Measurements from ENCODE around the gene PNRC1.
"Not testable (repeated sequence)": the region's sequence is repeated elsewhere in the genome, so short reads cannot be mapped to it uniquely, and the experiment has no call there.

Gene PNRC1

DNA sequence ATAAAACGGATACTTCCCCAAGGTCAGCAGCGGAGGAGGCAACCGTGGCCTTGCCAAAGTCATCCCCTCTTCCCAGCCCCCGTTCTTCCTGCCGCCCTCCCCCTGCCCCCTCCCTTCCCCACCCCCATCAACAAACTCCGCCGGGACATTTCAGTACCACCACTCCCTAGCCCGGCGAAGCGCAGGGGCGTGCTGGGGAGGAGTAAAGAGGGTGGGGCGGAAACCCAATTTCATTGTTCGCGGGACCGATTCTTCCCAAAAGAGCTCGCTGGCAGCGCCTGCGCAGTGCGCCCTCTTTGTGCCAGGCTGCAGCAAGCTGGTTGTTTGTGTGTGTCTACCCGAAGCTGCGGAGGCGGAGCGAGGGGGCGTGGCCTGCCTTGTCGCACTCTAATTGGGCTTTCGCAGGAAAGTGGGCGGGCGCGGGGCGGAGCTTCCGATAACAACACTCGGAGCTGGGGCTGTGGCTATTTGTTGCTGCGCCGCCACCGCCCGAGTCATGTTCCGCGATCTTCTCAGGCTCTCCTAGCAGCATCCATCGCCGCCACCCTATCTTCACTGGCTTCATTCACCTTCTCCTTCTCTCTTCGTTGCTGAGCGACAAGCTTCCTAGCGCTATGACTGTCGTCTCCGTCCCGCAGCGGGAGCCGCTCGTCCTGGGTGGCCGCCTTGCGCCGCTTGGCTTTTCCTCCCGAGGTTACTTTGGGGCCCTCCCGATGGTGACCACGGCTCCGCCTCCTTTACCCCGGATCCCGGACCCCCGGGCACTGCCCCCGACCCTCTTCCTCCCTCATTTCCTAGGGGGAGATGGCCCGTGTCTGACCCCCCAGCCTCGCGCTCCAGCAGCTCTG lies at the start of gene PNRC1:
TSS of gene PNRC1 (plus strand) at position 471 of the 848 bp plus-strand sequence. CDS start at position 615, 144 bp downstream.
- peak; percentile 100 for DNase-seq (ENCODE audit: low read depth, low spot score)

DNA sequence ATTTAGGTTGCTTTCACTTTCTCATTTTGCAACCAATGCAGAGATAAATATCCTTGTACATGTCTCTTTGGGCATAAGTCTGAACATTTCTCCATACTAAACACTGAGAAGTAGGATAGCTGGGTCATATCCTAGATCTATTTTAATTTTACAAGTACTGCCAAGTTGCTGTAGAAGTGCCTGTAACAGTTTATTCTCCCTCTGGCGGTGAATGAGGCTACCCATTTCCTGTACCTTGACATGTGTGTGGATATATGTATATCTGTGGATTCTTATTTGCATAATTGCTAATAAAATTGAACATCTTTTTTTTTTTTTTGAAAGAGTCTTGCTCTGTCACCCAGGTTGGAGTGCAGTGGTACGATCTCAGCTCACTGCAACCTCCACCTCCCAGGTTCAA lies 48.0 kb upstream of the PNRC1 start:
- no peak for DNase-seq (ENCODE audit: low read depth, low spot score)

DNA sequence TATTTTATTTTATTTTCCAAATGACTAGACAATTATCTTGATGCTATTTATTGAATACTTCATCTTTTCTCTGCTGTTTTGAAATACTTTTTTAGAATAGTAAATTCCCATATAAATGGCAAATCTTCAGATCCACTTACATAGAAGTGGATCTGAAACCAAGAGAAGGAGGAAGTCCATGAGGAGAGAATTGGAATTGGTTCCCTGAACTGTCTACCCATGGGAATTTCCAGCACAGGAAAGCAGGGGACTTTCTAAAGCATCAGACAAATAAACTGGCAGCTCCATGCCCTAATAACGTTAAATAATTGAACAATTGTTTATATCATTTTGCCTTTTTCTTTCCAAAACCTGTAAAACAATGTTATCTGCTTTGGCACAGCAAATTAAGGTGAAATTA lies 47.1 kb upstream of the PNRC1 start:
- no peak for DNase-seq (ENCODE audit: low read depth, low spot score)

DNA sequence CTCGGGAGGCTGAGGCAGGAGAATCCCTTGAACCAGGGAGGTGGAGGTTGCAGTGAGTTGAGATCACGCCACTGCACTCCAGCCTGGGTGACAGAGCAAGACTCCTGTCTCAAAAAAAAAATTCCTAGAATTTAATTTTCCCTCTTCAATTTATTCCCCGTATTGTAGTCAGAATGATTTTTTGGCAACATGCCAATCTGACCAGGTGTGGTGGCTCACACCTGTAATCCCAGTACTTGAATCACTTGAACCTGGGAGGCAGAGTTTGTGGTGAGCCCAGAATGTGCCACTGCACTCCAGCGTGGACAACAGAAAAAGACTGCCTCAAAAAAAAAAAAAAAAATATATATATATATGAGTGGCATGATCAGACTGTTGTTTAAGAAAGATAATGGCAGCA lies 46.4 kb upstream of the PNRC1 start:
- not testable (repeated sequence) for DNase-seq (ENCODE audit: low read depth, low spot score)

DNA sequence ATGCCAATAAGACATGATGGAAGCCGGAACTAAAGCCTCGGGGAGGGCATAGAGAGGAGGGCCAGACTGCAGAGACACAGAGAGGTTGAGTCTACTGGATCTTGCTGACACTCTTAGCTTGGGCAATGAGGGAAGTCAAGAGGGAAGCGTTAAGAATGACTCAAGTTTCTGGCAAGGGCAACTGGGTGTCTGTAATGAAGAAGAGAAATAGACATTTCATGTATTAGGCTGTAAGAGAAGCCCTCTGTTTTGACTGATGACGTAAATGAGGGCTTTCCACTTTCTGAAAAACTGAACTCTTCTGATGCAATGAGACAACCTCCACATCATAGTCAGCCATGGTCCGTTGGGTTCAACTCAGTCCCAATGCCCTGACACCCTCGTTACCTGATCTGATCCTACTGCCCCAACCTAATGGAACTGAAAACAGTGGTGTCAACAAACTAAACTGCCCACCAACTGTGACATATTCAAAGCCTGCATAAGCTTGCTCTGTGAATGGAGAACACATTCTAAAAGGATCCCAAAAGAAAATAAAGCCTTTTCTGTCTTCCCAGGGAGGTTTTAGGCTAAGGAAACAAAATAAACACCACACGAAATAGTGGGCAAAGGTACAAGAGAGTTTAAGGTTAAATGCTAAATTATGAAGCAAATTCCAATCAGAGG lies 45.8 kb upstream of the PNRC1 start:
- DNase-seq (ENCODE audit: low read depth, low spot score), result peak; percentile 20

DNA sequence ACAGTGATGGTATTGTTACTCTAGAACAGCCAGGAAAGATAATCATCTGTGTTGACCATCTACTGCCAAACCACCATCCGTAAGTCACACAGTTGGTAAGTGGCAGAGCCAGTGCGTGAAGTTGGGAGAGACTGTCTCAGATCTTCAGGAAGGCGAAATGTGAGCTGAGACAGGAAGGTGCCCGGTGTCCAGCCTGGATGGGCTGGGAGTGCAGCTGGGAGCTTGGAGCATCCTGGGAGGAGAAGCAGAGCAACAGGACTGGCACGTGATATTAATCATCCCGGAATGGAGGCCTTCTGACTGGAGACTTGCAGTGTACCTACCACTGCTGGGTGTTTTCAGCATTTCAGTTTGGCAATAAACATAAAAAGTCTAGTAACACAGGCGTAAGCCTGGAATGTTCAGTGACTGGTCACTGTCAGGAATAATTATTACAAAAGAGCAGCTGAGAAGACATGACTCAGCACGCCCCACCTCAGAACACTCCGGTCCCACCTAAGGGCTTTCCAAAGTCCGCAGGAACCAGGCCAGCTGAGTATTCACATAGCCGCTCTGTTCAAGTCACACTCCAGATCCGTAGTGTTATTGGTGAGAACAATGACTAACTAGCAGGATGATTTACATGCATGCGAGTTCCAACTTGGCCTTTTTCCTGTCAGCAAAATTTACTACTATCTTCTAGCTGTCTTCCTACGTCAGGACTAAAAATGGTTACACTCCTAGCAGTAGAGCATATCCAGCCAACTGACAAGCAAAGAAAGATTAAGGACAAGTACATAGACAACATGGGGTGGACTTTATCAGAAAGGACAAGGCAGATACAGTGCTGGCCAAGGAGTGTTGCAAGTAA lies 45.1 kb upstream of the PNRC1 start:
- DNase-seq (ENCODE audit: low read depth, low spot score), result peak; percentile 81

DNA sequence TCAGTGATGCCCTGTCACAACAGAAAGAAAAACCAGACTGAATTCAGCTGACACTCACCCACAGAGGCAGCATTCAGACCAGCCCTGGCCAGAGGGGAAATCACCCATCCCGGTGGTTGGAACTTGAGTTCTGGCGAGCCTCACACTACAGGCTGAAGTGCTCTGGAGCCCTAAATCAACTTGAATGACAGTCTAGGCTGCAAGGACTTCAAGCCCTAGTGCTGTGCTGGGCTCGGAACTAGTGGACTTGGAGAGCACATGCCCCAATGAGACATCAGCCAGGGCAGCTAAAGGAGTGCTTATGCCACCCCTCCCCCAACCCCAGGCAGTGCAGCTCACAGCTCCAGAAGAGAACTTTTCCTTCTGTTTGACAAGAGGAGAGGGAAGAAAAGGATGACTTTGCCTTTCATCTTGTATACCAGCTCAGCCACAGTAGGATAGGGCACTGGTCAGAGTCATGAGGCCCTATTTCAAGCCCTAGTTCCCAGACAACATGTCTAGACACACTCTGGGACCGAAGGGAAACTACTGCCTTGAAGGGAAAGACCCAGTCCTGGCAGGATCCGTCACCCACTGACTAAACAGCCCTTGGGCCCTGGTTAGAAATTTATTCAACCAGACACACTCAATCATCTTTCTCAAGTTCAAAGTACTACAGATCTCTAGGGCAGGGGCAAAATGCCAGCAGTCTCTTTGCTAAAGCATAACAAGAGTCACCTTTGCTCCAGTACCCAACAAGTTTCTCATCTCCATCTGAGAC lies 43.2 kb upstream of the PNRC1 start:
- peak; percentile 13 for DNase-seq (ENCODE audit: low read depth, low spot score)

DNA sequence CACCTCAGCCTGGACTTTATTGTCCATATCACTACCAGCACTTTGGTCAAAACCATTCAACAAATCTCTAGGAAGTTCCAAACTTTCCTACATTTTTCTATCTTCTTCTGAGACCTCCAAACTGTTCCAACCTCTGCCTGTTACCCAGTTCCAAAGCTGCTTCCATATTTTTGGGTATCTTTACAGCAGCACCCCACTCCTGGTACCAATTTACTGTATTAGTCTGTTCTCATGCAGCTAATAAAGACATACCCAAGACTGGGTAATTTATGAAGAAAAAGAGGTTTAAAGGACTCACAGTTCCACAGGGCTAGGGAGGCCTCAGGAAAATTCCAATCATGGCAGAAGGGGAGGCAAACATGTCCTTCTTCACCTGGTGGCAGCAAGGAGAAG lies 42.7 kb upstream of the PNRC1 start:
- DNase-seq (ENCODE audit: low read depth, low spot score), result not testable (repeated sequence)

DNA sequence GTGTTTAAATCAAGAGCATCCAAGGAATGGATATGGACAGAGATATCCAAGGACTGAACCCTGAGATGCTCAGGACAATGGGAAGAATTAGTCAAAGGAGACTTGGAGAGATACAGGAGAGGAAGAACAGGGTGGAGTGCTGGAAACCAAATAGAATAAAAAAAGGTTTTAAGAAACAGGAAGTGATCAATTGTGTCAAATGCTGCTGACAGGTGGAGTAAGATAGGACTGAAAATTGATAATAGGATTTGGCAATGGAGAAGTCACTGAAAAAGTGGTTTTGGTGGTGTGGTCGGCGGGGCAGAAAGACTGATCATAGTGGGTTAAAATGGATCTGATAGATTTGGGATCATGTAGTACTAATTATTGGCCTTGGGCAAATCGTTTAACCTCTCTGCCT lies 37.9 kb upstream of the PNRC1 start:
- no peak for DNase-seq (ENCODE audit: low read depth, low spot score)

DNA sequence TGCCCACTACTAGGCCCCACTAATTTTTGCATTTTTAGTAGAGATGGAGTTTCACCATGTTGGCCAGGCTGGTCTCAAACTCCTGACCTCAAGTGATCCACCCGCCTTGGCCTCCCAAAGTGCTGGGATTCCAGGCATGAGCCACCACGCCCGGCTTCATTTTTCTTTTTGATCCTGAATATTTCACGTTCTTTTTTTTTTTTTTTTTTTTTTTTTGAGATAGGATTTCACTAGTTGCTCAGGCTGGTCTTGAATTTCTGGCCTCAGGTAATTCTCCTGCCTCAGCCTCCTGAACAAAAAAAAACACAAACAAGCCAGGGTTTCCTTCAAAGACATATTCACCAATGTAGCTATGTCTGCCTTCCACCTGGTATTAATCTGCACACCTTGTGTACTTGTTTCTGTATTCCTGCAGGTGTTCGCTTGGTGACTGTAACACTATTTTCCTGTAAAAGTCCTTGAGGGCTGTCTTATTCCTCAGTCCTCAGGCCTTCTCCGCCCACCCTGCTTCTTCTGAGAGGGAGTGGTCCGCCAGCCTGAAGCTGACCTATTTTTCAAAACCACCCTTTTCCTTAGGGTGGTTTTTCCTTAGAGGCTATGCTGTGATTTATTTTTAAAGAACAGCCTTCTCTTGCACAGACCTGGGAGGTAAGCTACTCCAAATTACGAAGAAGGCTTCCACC lies 36.1 kb upstream of the PNRC1 start:
- no peak for DNase-seq (ENCODE audit: low read depth, low spot score)

DNA sequence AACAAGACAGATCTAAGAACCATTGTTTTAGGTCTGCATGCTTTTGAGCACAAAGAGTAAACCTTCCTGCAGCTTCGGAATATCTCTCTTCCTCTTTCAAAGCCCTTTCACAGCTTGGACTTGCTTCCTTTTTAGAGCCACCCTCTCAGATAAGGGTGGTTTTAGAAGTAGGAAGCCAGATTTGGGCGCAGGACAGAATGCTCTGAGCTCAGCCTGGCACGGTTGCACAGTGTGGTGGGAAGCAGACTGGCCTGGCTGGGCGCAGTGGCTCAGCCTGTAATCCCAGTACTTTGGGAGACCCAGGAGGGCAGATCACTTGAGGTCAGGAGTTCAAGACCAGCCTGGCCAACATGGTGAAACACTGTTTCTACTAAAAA lies 35.6 kb upstream of the PNRC1 start:
- no peak for DNase-seq (ENCODE audit: low read depth, low spot score)

DNA sequence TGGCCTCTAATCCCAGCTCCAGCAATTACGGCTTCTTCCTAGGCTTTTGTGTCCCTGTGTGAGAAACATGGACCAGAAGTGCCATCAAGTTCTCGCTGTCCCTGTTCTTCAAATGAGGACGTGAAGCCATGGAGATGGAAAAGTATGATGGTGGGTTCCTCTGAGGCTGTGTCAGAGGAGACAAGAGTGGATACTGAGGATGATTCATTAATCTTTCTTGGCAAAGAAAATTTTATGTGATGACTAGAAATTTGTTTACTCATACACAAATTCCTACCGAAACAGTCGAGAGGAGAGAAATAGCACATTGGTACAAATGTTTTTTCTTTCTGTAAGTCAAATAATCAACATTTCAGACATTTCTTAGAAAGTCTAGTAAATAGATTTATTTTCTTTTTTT lies 35.0 kb upstream of the PNRC1 start:
- DNase-seq (ENCODE audit: low read depth, low spot score), result no peak

DNA sequence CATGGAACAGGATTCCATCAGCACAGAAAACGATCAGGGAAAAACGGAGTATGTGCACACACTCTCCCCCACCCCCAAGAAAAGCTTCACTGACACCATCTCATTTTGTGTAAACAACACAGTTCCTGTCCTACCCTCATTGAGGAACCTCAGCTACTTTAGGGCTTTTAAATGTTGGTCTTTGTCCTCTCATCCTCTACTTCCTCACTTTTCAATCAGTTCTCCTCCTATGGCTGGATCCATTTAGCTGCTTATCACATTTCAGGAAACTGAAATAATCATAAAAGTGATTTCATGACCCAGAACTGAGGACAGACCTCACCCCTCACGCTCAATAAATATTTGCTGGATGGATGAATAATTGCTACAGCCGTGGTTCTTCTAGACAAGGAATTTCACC lies 33.1 kb upstream of the PNRC1 start:
- DNase-seq (ENCODE audit: low read depth, low spot score), result no peak

DNA sequence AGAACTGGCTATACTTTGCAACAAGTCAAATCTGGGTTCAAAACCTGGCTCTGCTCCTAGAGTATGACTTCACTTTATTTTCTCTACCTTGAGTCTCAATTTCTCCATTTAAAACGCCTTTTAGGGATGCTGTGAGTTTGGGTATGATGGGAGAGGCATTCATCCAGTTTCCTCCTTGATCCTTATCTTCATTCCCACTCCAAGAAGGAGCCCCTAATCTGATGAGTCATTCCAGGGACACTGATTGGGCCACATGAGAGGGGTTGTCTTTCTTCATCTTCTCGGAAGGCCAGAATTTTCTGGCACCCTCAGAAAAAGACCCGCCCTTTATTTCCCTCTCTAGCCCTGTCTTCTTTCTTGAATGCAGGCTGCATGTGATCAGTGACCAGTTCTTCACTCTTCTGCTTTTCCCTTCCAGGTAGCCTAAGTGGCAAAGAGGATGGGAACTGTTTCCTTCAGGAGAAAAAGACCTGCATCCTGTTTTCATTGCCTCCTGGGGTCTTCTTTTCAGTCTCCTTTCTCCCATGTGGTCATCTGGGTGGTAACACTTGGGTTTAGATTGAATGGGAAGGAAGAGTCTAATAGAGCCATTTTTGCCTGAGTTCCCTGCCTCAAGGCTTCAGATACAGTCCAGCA lies 32.1 kb upstream of the PNRC1 start:
- DNase-seq (ENCODE audit: low read depth, low spot score), result no peak

DNA sequence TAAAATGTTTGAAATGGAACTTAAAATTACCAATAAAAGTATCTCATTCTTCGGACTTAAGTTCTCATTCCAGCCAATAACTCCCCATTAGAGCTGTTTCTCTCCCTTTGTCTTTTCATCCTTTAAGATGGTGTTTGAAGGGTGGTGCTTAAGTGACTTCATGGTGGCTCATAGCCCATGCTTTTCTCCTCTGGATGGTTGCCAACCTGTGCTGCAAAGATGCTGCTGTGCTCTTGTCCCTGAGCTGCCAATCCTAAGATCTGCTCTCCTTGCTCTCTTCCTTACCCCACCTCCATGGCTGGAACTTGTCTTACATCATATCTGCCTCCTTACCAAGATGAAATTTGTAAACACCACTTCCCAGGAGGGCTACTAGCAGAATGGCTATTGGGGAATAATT lies 31.6 kb upstream of the PNRC1 start:
- DNase-seq (ENCODE audit: low read depth, low spot score), result no peak

DNA sequence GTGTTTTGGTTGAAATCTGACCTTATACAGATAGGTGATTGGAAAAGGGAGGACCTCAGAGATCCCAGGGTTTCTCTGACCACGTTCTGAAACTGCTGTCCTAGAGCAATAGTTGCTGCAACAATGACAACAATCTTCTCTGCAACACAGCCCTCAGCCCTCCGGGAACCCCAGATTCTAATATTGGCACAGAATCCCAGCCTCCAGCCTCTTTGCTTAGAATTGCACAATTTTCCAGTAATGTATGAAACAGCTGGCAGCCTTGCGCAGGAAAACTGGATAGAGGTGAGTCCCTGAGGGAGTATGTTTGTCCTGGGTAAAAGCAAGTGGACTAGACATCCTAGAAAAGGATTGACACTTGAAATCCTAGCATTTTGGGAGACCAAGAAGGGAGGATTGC lies 30.4 kb upstream of the PNRC1 start:
- DNase-seq (ENCODE audit: low read depth, low spot score), result no peak

DNA sequence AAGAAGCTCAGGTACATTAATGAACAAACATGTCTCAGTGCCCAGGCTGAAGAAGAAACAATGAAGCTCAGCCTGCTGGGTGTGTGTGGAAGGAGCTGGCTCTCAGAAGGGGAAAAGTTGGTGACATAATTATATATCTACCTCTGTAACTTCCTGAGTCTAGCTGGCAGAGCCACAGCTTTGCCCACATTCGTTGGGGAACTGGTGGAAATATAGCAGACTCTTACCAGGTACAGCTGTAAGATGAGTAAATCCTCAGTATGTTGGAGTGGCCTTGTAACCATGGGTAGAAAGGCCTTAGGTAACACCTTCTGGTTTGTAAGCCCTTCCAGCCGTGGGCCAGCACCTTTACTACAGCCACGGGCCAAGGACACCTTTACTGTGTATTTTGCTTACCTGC lies 29.9 kb upstream of the PNRC1 start:
- no peak for DNase-seq (ENCODE audit: low read depth, low spot score)

DNA sequence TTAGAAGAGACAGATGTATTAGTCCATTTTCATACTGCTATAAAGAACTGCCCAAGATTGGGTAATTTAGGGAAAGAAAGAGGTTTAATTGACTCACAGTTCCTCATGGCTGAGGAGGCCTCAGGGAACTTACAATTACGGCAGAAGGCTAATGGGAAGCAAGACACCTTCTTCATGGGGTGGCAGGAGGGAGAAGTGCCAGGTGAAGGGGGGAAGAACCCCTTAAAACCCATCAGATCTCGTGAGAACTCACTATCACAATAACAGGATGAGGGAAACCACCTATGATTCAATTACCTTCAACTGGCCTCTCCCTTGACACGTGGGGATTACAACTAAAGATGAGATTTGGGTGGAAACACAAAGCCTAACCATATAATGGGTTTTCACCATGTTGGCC lies 28.9 kb upstream of the PNRC1 start:
- no peak for DNase-seq (ENCODE audit: low read depth, low spot score)

DNA sequence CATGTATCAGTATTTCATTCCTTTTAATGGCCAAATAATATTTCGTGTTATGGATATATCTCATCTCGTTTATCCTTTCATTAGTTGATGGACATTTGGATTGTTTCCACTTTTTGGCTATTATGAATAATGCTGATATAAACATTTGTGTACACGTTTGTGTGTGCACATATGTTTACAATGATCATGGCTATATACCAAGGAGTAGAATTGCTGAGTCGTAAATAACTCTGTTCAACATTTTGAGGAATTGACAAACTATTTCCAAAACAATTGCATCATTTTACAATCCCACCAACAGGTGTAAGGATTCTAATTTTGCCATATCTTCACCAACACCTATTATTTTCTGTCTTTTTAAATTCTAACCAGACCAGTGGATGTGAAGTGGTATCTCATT lies 26.3 kb upstream of the PNRC1 start:
- DNase-seq (ENCODE audit: low read depth, low spot score), result no peak

DNA sequence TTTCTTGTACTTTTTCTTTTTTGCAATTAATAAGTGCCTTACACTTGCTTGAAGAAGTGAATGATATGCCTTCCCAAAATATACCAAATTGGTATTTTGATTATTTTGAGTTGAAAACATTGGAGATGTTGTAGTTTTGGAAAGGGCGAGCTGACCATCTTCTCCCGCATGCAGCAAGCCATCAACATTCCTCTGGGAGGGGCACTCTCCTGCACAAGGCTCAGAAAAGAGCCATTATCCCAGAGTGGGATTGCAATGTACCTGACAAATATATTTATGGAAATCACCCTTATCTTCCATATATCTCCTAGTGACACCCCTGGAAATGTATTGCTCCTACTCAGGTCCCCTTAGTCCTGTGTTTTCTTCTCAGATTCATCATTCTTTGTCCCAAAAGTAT lies 22.8 kb upstream of the PNRC1 start:
- DNase-seq (ENCODE audit: low read depth, low spot score), result no peak

DNA sequence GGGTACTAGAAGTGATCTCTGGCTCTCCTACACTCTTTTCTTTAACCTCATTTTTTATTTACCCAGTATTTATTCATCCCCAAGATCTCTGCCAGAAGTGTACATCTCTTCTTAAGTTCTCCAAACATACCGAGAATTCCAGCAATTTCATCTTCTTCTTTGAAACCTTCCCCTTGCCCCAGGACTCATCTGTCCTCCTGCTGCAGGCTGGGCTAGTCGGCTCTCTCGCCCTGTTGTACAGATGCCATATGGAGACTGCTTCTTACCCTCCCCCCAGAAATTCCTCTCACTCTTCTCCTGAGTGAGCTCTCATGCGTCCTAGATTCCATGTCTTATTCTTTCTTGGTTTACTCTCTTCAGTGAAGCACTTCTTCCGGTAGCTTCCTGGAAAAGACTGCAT lies 21.9 kb upstream of the PNRC1 start:
- DNase-seq (ENCODE audit: low read depth, low spot score), result no peak

All from astrocyte of the hippocampus (primary cell).